SK-N-MC (cell line): ENCODE measurements around the gene VWCE.
"Not testable (repeated sequence)": the region's sequence is repeated elsewhere in the genome, so short reads cannot be mapped to it uniquely, and the experiment has no call there.

ENCODE experiments used
- EZH2 ChIP-seq: fragments of 200-600 bp; sonication (generic); IDR thresholded peaks from one replicate; pipeline ENCODE4 v1.6.1; 2017; ENCODE audit warnings: antibody characterized with exemption
- FOXP2 ChIP-seq: optimal IDR thresholded peaks from 2 replicates; pipeline ENCODE3; 2011; ENCODE audit warnings: mild to moderate bottlenecking, moderate library complexity; ENCODE audit not compliant: insufficient read depth; ENCODE audit errors: extremely low read length, control extremely low read depth
- POLR2AphosphoS5 ChIP-seq: IDR thresholded peaks from 2 replicates; pipeline ENCODE4 v1.6.1; 2012; ENCODE audit warnings: mild to moderate bottlenecking, low read depth, low read length, borderline replicate concordance

GRCh38 chr11:61241526-61241925 is 53.6 kb downstream of the VWCE start:
- TF ChIP-seq POLR2AphosphoS5, EZH2, FOXP2: not testable (repeated sequence)
